HG03469 (cell line): ENCODE data around the gene XRCC1.
"Not testable (repeated sequence)": the region's sequence is repeated elsewhere in the genome, so short reads cannot be mapped to it uniquely, and the experiment has no call there.

Experiments used
- ATAC-seq: cut with Tn5 transposase; IDR thresholded peaks from one replicate; pipeline ENCODE4 v1.9.1; 2021; ENCODE audit warnings: mild to moderate bottlenecking, moderate library complexity, moderate number of reproducible peaks; ENCODE audit not compliant: unreplicated experiment

XRCC1 gene

DNA sequence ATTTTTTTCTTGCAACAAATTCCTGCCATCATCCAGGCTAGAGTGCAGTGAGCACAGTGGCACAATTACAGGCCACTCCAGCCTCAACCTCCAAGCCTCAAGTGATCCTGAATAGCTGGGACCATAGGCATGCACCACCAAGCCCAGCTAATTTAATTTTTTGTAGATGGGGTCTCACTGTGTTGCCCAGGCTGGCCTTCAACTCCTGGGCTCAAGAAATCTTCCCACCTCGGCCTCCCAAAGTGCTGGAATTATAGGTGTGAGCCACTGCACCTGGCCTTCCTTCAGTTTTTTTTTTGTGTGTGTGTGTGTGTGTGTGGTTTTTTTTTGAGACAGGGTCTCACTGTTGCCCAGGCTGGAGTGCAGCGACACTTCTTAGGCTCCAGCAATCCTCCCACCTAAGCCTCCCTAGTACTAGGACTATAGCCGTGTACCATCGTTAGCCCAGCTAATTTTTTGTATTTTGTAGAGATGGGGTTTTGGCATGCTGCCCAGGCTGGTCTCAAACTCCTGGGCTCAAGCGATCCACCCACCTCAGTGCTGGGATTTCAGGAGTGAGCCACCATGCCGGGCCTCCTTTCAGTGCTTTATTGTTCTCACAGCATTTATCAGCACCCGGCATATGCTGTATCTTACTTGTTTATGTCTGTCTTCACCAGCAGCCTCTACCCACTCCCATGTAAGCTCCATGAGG lies 30.7 kb upstream of the XRCC1 start:
- no peak for ATAC-seq

GRCh38 chr19:43600326-43600725 lies 25.0 kb upstream of the XRCC1 start:
- not testable (repeated sequence) for ATAC-seq

DNA sequence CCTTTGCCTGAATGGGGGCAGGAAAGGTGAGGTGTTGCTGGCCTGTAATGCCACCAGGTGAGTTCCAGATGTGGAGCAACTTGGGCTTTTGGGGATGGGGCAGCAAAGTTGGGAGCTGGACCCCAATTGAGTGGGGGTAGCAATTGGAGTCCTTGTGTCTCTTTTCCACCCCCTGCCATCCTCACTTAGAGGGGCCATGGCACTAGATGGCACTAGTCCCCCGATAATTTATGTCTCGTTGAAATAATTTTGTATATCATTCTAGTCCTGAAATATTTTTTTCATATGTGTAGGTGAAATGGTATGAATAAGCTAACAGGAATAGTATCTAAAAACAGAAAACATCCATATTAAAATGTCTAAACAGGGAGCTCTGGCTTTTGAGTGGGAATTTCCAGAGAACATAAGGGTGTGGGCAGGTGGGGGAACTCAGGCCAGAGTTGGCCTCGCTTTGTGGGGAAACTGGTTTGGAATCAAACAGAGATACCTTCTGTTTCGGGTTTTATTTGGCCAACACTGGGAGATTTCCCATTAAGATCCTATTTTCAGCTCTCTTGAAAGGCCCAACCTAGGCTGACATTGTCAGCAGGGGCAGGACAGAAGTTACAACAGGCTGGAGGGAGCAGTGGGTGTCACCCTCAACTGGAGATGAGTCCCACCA lies 24.4 kb upstream of the XRCC1 start:
- no peak for ATAC-seq

- ATAC-seq, result no peak
Measured at GRCh38 chr19:43598445-43599240, 23.3 kb upstream of the XRCC1 start.

GRCh38 chr19:43597876-43598275 lies 22.5 kb upstream of the XRCC1 start:
- ATAC-seq, result no peak

DNA sequence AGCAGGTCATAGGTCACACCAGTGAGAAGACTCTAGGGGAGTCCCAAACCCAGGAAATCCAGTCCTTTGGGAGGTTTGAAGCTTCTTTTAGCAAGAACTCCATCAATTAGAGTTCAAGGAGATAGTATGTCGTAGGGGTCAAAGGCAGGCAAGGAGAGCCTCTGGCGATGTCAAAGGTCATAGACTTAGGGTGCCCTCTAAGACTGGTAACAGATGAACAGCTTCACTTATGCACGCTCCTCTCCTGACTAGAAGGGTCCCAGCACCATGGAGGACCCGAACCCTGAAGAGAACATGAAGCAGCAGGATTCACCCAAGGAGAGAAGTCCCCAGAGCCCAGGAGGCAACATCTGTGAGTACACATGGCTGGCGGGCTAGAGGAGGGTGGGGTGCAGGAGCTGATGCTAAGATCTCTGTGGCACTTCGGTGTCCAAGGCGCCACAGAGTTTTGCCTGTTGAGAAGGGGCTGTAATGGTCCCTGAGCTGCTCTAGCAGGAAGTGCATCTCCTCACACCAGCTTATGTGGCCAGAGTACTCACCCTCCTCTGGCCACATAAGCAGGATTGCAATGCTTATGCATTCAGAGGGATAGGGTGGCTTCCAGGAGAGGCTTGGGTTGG lies 21.6 kb upstream of the XRCC1 start:
- ATAC-seq, result no peak

- ATAC-seq, result peak; percentile 64
Measured at GRCh38 chr19:43595999-43596841, 20.9 kb upstream of the XRCC1 start, which contains the start of the genes IRGQ and ZNF576. IRGQ (minus strand) TSS chr19:43596134; CDS start chr19:43595338, 796 bp downstream. ZNF576 (plus strand) TSS chr19:43596595; CDS start chr19:43597109, 514 bp downstream.

DNA sequence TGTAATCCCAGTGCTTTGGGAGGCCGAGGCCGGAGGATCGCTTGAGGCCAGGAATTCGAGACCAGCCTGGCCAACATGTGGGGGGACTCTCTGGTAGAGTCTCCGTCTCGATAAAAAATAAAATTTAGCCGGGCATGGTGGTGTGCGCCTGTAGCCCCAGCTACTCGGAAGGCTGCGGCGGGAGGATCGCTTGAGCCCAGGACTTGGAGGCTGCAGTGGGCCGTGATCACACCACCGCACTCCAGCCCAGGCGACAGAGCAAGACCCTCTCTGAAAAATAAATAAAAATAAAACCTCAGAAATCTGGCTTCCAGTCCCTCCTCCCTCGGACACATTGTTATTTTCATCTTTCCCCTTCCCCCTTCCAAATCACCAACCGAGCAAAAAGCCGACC lies 20.3 kb upstream of the XRCC1 start:
- ATAC-seq, result no peak

GRCh38 chr19:43594710-43595604 lies 19.6 kb upstream of the XRCC1 start:
- ATAC-seq, result no peak

GRCh38 chr19:43594081-43594697 lies 18.9 kb upstream of the XRCC1 start:
- ATAC-seq, result no peak

- ATAC-seq, result no peak
Measured at GRCh38 chr19:43592800-43593350, 17.5 kb upstream of the XRCC1 start.

DNA sequence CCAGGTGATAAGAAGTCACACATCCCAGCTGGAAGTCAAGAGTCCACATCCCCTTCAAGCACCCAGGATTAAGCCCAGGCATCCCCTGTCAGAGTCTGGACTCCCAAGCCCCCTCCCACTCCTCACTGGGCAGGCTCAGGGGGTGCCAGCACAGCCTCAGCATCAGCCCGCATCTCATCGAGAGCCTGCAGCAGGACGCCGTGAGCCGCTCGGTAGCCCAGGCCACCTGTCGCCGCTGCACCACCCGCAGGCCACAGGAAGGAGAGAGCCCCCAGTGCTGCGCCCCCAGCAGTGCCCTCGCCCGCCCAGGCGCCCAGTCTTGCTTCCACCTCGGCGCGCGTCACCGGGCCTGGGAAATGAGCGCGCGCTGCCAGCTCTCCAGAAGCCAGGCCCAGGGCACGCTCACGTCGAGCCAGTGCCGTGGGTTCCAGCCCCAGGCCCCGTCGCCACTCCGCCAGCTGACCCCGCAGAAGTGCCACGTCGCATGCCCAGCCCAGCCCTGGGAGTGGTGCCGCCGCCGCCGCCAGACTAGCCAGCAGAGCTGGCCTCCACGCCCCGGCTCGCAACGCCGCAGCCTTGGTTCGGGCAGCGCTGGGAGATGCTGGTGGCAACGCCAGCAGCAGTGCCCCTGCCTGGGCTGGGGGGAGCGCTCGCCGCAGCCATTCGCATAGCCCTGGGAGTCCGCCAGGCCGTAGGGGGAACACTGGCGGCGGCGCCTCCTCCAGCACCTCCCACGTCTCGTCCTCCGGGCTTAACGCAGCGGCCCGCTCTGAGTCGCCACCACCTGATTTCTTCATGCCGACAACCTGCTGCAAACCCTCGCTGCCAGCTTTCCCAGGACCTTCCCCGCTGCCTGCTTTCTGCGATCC lies 16.8 kb upstream of the XRCC1 start:
- no peak for ATAC-seq

- no peak for ATAC-seq
Measured at GRCh38 chr19:43589678-43590077, 14.4 kb upstream of the XRCC1 start.

DNA sequence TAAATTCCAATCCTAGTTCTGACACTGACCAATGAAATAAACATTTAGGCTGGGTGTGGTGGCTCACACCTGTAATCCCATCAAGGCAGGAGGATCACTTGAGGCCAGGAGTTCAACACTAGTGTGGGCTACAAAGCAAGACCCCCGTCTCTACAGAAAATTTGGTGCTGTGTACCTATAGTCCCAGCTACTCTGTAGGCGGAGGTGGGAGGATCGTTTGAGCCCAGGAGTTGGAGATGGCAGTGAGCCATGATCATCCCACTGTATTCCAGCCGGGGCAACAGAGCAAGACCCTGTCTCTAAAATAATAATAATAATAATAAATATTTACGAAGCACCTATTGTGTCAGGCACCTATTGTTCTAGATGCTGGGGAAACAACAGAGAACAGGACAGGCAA lies 13.9 kb upstream of the XRCC1 start:
- no peak for ATAC-seq

DNA sequence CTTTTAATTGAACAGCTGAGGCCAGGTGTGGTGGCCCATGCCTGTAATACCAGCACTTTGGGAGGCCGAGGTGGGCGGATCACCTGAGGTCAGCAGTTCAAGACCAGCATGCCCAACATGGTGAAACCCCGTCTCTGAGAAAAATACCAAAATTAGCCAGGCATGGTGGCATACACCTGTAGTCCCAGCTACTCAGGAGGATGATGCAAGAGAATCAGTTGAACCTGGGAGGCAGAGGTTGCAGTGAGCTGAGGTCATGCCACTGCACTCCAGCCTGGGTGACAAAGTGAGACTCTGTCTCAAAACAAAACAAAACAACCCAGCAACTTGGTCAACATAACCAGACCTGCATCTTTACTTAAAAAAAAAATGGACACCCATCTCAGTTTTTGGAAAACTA lies 11.7 kb upstream of the XRCC1 start:
- not testable (repeated sequence) for ATAC-seq

GRCh38 chr19:43586346-43586745 lies 11.0 kb upstream of the XRCC1 start:
- no peak for ATAC-seq

DNA sequence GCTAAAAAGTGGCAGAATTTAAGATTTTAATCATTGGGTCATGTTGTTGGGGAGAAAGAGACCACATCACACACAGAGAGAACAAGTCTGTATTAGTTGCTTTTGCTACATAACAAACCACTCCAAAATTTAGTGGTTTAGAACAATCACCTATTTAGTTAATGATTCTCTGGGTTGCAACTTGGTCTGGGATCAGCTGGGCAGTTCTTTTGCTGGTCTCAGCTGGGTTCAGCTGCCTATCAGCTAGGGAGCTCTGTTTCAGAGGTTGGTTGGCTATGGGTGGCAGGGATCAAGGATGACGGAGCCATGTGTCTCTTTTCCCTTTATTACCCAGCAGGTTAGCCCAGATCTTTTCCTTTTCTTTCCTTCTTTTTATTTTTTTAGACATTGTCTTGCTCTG lies 9.2 kb upstream of the XRCC1 start:
- ATAC-seq, result no peak

GRCh38 chr19:43582495-43582894 lies 7.2 kb upstream of the XRCC1 start:
- ATAC-seq, result no peak
